Activated T-cell treated with anti-CD3 and anti-CD28 coated beads, Interleukin-2, amount 50 U/mL, for 24 hours (primary cell): Measurements from ENCODE around the gene AVEN.

Experiments used
- DNase-seq: peaks from one replicate; pipeline ENCODE4 v3.0.0-alpha.2; 2020
- H3K27ac Mint-ChIP-seq: 2 replicates; pipeline ENCODE4 v1.8.0; 2020; ENCODE audit warnings: mild to moderate bottlenecking, mixed read lengths
- H3K27me3 Mint-ChIP-seq: 2 replicates; pipeline ENCODE4 v1.8.0; 2020; ENCODE audit warnings: mixed read lengths
- H3K36me3 Mint-ChIP-seq: 2 replicates; pipeline ENCODE4 v1.8.0; 2020; ENCODE audit warnings: low read depth, mixed read lengths
- H3K4me1 Mint-ChIP-seq: 2 replicates; pipeline ENCODE4 v1.8.0; 2020; ENCODE audit warnings: low read depth, mixed read lengths
- H3K4me3 Mint-ChIP-seq: 2 replicates; pipeline ENCODE4 v1.8.0; 2020; ENCODE audit warnings: mild to moderate bottlenecking, moderate library complexity, mixed read lengths
- H3K9me3 Mint-ChIP-seq: 2 replicates; pipeline ENCODE4 v1.8.0; 2020; ENCODE audit warnings: mixed read lengths

The AVEN gene

GRCh38 chr15:33888176-33888575, 150.8 kb downstream of the AVEN start:
- H3K9me3 Mint-ChIP-seq: peaks cover 16% of the 10 kb centered on the region
- H3K36me3 Mint-ChIP-seq: peaks cover 8% of the 10 kb centered on the region
- H3K4me3 Mint-ChIP-seq: no peak overlapping the region
- H3K4me1 Mint-ChIP-seq: peaks cover 2% of the 10 kb centered on the region
- no peak overlapping the region for H3K27ac Mint-ChIP-seq
- H3K27me3 Mint-ChIP-seq: no peaks in the 10 kb centered on the region
- DNase-seq: no peak

GRCh38 chr15:33882921-33883320, 156.1 kb downstream of the AVEN start:
- Mint-ChIP-seq H3K27ac (no peak overlapping the region), H3K9me3 (peaks cover 9% of the 10 kb centered on the region), H3K4me1 (peaks cover 2% of the 10 kb centered on the region), H3K4me3 (no peak overlapping the region), H3K36me3 (peaks cover 8% of the 10 kb centered on the region), H3K27me3 (no peaks in the 10 kb centered on the region)
- no peak for DNase-seq

GRCh38 chr15:33874156-33874555, 164.8 kb downstream of the AVEN start:
- Mint-ChIP-seq H3K9me3 (no peaks in the 10 kb centered on the region), H3K27me3 (no peaks in the 10 kb centered on the region), H3K27ac (no peak overlapping the region), H3K4me1 (no peaks in the 10 kb centered on the region), H3K36me3 (peaks cover 8% of the 10 kb centered on the region), H3K4me3 (no peak overlapping the region)
- no peak for DNase-seq

DNA sequence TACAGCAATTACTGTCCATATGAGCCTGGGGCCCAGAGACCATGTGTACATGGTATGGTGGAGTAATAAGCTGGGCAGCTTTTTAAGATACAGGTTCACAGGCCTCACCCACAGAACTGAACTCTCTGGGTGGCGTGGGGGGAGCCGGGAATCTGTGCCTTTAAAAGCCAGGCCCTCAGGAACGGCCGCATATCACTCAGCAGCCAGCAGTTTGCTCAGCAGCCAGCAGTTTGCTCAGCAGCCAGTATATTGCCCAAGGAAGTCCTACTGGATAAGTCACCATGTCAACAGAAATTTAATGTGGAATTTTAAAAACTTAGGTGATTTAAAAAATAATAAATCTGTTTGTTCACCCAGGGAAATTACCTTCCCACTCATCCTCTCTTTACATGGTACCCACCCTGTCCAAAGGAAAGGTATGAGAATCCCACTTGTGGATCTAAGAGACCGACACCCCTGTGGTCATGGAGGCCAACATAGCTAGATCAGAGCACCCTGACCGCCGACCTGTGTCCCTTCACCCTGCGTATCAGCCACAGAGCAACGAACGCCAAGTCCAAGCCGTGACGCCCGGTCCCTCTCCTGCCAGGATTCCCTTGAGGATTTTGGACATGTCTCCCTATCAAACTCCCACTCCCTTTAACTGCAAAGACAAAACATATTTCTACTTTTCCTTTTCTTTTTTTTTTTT, 166.4 kb downstream of the AVEN start:
- Mint-ChIP-seq H3K4me3 (no peak overlapping the region), H3K4me1 (no peaks in the 10 kb centered on the region), H3K36me3 (peaks cover 10% of the 10 kb centered on the region), H3K27me3 (no peaks in the 10 kb centered on the region), H3K9me3 (no peaks in the 10 kb centered on the region), H3K27ac (no peak overlapping the region)
- no peak for DNase-seq

DNA sequence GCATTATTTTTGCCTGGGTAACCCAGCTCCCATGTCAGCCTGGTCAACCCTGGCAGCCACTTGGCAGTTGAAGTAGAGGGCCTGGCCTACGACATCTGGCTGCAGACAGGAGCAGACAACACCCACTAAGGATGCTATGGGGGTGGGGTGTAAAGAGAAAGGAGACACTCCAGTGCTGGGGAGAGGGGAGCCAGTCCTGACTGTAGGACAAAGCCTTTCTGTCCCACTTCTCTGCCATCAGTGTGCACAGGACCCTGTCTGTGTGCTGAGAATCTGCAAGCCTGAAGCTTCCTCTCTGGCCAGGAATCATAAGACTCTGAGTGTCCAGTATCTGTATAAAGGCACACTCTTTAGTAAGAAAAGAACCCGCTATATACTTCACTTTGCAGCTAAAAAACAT, 167.0 kb downstream of the AVEN start:
- no peak for DNase-seq
- no peaks in the 10 kb centered on the region for H3K4me1 Mint-ChIP-seq
- no peak overlapping the region for H3K27ac Mint-ChIP-seq
- H3K4me3 Mint-ChIP-seq: no peak overlapping the region
- peaks cover 16% of the 10 kb centered on the region for H3K36me3 Mint-ChIP-seq
- no peaks in the 10 kb centered on the region for H3K9me3 Mint-ChIP-seq
- no peaks in the 10 kb centered on the region for H3K27me3 Mint-ChIP-seq

GRCh38 chr15:33866101-33866737, 172.8 kb downstream of the AVEN start:
- Mint-ChIP-seq H3K4me3 (no peak overlapping the region), H3K9me3 (no peaks in the 10 kb centered on the region), H3K4me1 (peaks cover 5% of the 10 kb centered on the region), H3K36me3 (peaks cover 45% of the 10 kb centered on the region), H3K27ac (no peak overlapping the region), H3K27me3 (no peaks in the 10 kb centered on the region)
- DNase-seq: no peak

- Mint-ChIP-seq H3K27me3 (no peaks in the 10 kb centered on the region), H3K4me1 (peaks cover 5% of the 10 kb centered on the region), H3K9me3 (no peaks in the 10 kb centered on the region), H3K4me3 (no peak overlapping the region), H3K36me3 (peaks cover 45% of the 10 kb centered on the region), H3K27ac (no peak overlapping the region)
- DNase-seq: no peak
Measured at GRCh38 chr15:33865416-33865815, 173.6 kb downstream of the AVEN start.

DNA sequence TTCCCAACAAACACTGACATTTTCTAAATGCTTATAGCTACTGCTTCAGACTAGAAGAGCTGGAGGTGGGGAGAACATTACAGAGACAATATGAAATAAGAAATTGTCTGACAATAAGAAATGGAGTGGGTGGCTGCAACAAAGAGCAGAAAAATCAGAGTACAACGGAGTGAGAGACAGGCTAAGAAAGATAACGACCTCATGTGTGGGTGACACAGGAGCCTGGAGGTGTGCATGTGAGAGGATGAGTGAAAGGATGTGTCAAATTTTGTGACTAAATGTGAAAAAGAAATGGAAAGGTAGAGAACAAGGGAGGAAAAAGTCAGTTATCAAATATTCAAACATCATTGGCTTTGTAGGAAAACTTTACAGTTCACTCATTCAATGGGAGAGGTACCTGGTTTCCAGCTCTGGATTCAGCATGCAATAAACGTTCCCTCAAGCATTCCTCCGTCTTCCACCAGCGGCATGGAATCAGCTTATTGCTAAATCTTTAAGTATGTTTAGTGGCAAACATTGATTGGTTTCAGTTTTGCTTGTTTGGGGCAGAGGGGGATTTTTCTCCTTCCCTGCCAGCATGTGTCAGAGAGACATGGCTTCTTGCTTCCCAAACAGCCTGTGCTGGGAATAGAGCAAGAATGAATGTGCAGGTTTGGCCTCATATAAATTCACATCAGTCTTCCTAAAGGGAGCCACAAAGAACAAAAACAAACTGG, 174.5 kb downstream of the AVEN start:
- no peak for DNase-seq
- H3K4me1 Mint-ChIP-seq: peaks cover 5% of the 10 kb centered on the region
- H3K27ac Mint-ChIP-seq: no peak overlapping the region
- no peaks in the 10 kb centered on the region for H3K27me3 Mint-ChIP-seq
- no peaks in the 10 kb centered on the region for H3K9me3 Mint-ChIP-seq
- peaks cover 47% of the 10 kb centered on the region for H3K36me3 Mint-ChIP-seq
- no peak overlapping the region for H3K4me3 Mint-ChIP-seq

GRCh38 chr15:33860754-33861153, 178.2 kb downstream of the AVEN start:
- Mint-ChIP-seq H3K36me3 (peaks cover 30% of the 10 kb centered on the region), H3K4me1 (peaks cover 5% of the 10 kb centered on the region), H3K27ac (no peak overlapping the region), H3K9me3 (no peaks in the 10 kb centered on the region), H3K27me3 (no peaks in the 10 kb centered on the region), H3K4me3 (no peak overlapping the region)
- DNase-seq: no peak

DNA sequence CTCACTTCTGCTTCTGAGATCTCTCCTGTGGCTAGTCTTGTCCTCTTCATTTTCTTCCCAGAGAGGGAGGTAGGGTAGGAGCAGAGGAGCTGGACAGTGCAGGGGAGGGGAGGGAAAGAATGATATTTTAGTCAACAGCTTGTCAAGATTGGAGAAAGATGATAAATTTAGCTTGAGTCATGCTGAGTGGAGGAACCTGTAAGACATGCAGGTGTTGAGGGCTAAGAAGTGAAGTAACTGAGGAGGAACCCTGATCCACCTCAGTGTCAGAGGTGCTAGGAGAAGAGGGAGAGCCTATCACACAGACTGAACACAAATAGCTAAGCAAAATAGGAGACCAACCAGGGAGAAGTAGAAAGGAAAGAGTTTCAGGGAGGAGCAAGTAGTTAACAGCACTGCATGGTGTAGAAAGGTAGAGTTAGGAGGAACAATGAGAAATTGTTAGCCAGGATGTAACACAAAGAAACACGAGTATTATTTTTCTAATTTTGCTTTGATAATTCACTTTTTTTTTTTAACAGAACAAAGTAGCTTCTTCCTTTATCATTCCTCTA, 178.9 kb downstream of the AVEN start:
- H3K4me3 Mint-ChIP-seq: no peak overlapping the region
- peaks cover 5% of the 10 kb centered on the region for H3K4me1 Mint-ChIP-seq
- no peak overlapping the region for H3K27ac Mint-ChIP-seq
- H3K27me3 Mint-ChIP-seq: no peaks in the 10 kb centered on the region
- no peak for DNase-seq
- H3K36me3 Mint-ChIP-seq: peaks cover 23% of the 10 kb centered on the region
- H3K9me3 Mint-ChIP-seq: no peaks in the 10 kb centered on the region

DNA sequence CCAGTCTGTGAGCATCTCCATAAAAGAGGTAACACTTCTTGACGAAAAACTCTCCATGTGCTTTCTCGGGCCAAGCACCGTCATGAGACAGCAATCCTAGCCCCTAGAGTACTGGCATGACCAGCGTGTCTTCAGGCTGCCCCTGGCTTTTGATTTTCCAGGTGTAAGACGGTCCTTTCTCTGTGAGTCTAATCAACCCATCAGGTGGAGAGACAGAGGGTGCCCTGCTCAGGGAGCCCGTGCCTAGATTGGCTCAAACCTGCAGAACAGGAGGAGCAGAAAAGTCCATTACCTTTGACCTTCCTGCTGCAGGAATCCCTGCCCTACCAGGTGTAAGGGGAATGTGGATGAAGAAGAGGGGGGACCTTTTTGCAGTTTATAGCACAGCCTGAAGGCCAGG, 180.2 kb downstream of the AVEN start:
- Mint-ChIP-seq H3K4me3 (no peak overlapping the region), H3K9me3 (no peaks in the 10 kb centered on the region), H3K27me3 (no peaks in the 10 kb centered on the region)

DNA sequence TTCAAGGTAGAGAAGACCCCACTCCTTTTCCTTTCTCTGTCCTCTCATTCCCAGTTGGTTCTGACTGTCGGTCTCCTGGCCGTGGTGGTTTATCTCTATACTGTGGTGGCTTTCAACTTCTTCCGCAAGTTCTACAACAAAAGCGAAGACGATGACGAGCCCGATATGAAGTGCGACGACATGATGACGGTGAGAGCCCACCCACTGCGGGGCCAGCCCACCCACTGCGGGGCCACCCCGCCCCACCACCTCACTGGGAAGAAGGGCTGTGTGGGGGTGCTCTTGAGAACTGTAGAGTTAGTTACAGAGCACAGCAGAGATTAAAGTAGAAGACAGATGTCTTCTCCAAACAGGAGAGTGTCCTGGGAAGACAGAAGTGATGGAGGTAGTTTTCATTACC, 181.3 kb downstream of the AVEN start:
- no peak for DNase-seq
- H3K27ac Mint-ChIP-seq: no peak overlapping the region
- peaks cover 4% of the 10 kb centered on the region for H3K36me3 Mint-ChIP-seq
- no peak overlapping the region for H3K4me3 Mint-ChIP-seq
- no peaks in the 10 kb centered on the region for H3K9me3 Mint-ChIP-seq
- no peaks in the 10 kb centered on the region for H3K4me1 Mint-ChIP-seq
- H3K27me3 Mint-ChIP-seq: no peaks in the 10 kb centered on the region

More for the DNA sequence above, 180.2 kb downstream of the AVEN start:
- H3K36me3 Mint-ChIP-seq: peaks cover 11% of the 10 kb centered on the region
- H3K27ac Mint-ChIP-seq: no peak overlapping the region
- no peak for DNase-seq
- no peaks in the 10 kb centered on the region for H3K4me1 Mint-ChIP-seq

DNA sequence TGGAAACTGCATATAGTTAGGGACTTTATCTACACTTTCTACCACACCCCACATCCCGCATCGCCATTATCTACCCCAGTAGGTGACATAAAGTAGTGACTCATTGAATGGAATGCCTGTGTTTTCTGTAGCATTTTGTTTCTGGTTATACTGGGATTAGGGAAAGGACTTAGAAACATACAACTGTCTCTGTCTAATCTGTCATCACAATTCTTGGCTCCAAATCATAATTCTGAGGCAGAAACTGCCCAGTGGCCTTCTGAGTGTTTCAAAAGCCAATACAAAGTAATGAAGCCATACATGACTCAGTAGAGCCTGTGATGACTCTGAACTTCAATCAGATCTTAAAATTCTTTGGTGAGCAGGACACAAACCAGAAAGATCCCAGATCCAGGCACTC, 186.4 kb downstream of the AVEN start:
- no peaks in the 10 kb centered on the region for H3K36me3 Mint-ChIP-seq
- no peak overlapping the region for H3K4me3 Mint-ChIP-seq
- no peaks in the 10 kb centered on the region for H3K4me1 Mint-ChIP-seq
- no peaks in the 10 kb centered on the region for H3K9me3 Mint-ChIP-seq
- no peak for DNase-seq
- no peak overlapping the region for H3K27ac Mint-ChIP-seq
- no peaks in the 10 kb centered on the region for H3K27me3 Mint-ChIP-seq

DNA sequence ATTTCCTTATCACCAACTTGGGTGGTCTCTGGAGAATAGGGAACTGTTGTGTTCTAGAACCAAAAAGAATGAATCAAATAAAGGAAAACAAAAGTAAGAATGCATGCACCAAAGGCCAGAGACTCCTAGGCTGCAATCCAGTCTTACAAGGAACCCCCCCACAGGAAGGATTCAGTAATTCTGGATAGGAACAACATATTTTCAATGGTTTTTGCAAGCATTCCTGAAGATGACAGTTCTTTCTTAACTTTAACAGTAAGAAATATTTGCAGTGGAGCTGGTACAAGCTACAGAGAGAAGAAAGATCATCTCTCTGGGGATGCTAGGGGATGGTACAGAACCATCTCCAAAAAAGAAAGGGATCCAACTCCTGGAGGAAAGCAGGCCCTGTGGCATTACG, 186.9 kb downstream of the AVEN start:
- Mint-ChIP-seq H3K27ac (no peak overlapping the region), H3K4me1 (no peaks in the 10 kb centered on the region), H3K9me3 (no peaks in the 10 kb centered on the region), H3K27me3 (no peaks in the 10 kb centered on the region), H3K4me3 (no peak overlapping the region), H3K36me3 (no peaks in the 10 kb centered on the region)
- no peak for DNase-seq

GRCh38 chr15:33851079-33851478, 187.9 kb downstream of the AVEN start:
- no peak overlapping the region for H3K4me3 Mint-ChIP-seq
- no peaks in the 10 kb centered on the region for H3K27me3 Mint-ChIP-seq
- no peaks in the 10 kb centered on the region for H3K4me1 Mint-ChIP-seq
- no peaks in the 10 kb centered on the region for H3K36me3 Mint-ChIP-seq
- H3K9me3 Mint-ChIP-seq: no peaks in the 10 kb centered on the region
- DNase-seq: no peak
- no peak overlapping the region for H3K27ac Mint-ChIP-seq
